OCI-LY3 (cell line): ENCODE data around the gene IL25.
"Not testable (repeated sequence)": the region's sequence is repeated elsewhere in the genome, so short reads cannot be mapped to it uniquely, and the experiment has no call there.

Experiments
- H2AFZ ChIP-seq: fragments of 200-600, 300-600 bp; shearing (Covaris generic); 2 replicates; pipeline ENCODE4 v1.6.0; 2014; ENCODE audit warnings: antibody characterized with exemption, low read depth, low read length
- H3K27ac ChIP-seq: fragments of 200-600, 300-600 bp; sonication (generic); 2 replicates; pipeline ENCODE4 v1.5.1; 2014; ENCODE audit warnings: mild to moderate bottlenecking, low read length, moderate library complexity, mixed read lengths
- H3K27me3 ChIP-seq: fragments of 200-600, 300-600 bp; sonication (generic); 2 replicates; pipeline ENCODE4 v1.6.1; 2014; ENCODE audit warnings: low read depth, low read length, mixed read lengths
- H3K36me3 ChIP-seq: fragments of 200-600, 300-600 bp; sonication (generic); replicated peaks from 2 replicates; pipeline ENCODE3; 2014; ENCODE audit warnings: low read depth, low read length, mixed read lengths
- H3K4me1 ChIP-seq: fragments of 300-600, 200-600 bp; sonication (generic); 2 replicates; pipeline ENCODE4 v1.6.1; 2014; ENCODE audit warnings: low read length, mixed read lengths
- H3K4me2 ChIP-seq: fragments of 200-600, 300-600 bp; sonication (generic); 2 replicates; pipeline ENCODE4 v1.6.1; 2014; ENCODE audit warnings: low read length, mixed read lengths
- H3K4me3 ChIP-seq: fragments of 300-600, 200-600 bp; sonication (generic); 2 replicates; pipeline ENCODE4 v1.5.1; 2014; ENCODE audit warnings: antibody characterized with exemption, mild to moderate bottlenecking, low read length, moderate library complexity
- H3K79me2 ChIP-seq: fragments of 300-600, 200-600 bp; shearing (Covaris generic); 2 replicates; pipeline ENCODE4 v1.6.1; 2014; ENCODE audit warnings: mild to moderate bottlenecking, low read length, mixed read lengths
- H3K9ac ChIP-seq: fragments of 300-600, 200-600 bp; shearing (Covaris generic); 2 replicates; pipeline ENCODE4 v1.6.0; 2014; ENCODE audit warnings: mild to moderate bottlenecking, low read length, moderate library complexity
- H3K9me3 ChIP-seq: fragments of 200-600, 300-600 bp; shearing (Covaris generic); 2 replicates; pipeline ENCODE4 v1.6.1; 2014; ENCODE audit warnings: low read length, mixed read lengths; ENCODE audit not compliant: insufficient read depth
- H4K20me1 ChIP-seq: fragments of 200-600, 300-600 bp; sonication (generic); 2 replicates; pipeline ENCODE4 v1.6.1; 2016; ENCODE audit warnings: low read length, mixed read lengths; ENCODE audit not compliant: insufficient read depth
- EZH2phosphoT487 ChIP-seq: fragments of 200-600 bp; shearing (Covaris generic); IDR thresholded peaks from 2 replicates; pipeline ENCODE4 v1.6.1; 2018; ENCODE audit warnings: antibody characterized with exemption, mixed run types, low read depth
- TF ChIP-seq, protein P1 (sequence below): fragments of 200-600, 300-600 bp; sonication (generic); IDR thresholded peaks from 2 replicates; pipeline ENCODE4 v1.5.1; 2014; ENCODE audit warnings: antibody characterized with exemption, low read length, low read depth

The IL25 gene

DNA sequence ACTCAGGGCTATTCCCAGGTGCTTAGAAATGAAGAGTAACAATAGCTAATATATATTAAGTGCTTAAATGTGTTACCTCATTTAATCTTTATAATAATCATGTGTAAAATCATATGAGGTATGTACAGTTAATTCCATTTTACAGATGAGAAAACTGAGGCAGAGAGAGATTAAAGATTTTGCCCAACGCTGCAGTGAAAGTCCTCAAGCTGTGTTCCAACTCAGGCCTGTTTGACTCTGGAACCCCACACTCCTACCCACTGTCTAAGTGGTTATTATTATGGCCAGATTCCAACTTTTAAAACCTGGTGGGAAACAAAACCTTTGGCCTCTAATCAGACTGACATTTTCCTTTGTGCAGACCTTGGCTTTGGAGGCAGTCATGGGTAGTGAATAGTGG, 14.4 kb downstream of the IL25 start:
- TF ChIP-seq, protein P1, sequence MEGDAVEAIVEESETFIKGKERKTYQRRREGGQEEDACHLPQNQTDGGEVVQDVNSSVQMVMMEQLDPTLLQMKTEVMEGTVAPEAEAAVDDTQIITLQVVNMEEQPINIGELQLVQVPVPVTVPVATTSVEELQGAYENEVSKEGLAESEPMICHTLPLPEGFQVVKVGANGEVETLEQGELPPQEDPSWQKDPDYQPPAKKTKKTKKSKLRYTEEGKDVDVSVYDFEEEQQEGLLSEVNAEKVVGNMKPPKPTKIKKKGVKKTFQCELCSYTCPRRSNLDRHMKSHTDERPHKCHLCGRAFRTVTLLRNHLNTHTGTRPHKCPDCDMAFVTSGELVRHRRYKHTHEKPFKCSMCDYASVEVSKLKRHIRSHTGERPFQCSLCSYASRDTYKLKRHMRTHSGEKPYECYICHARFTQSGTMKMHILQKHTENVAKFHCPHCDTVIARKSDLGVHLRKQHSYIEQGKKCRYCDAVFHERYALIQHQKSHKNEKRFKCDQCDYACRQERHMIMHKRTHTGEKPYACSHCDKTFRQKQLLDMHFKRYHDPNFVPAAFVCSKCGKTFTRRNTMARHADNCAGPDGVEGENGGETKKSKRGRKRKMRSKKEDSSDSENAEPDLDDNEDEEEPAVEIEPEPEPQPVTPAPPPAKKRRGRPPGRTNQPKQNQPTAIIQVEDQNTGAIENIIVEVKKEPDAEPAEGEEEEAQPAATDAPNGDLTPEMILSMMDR, result no peak
- no peak for TF ChIP-seq EZH2phosphoT487
- H3K79me2 ChIP-seq, result no peaks in the 10 kb centered on the region
- no peak overlapping the region for H2AFZ ChIP-seq
- H3K4me1 ChIP-seq, result no peaks in the 10 kb centered on the region
- H3K27ac ChIP-seq, result no peak overlapping the region
- peaks cover 5% of the 10 kb centered on the region for H3K27me3 ChIP-seq
- no peak overlapping the region for H3K4me3 ChIP-seq
- no peaks in the 10 kb centered on the region for H4K20me1 ChIP-seq
- no peak overlapping the region for H3K9ac ChIP-seq
- H3K9me3 ChIP-seq, result no peaks in the 10 kb centered on the region
- no peak overlapping the region for H3K4me2 ChIP-seq
- no peaks in the 10 kb centered on the region for H3K36me3 ChIP-seq

GRCh38 chr14:23387916-23388882, 15.6 kb downstream of the IL25 start:
- Histone ChIP-seq H3K4me3 (no peak overlapping the region), H3K9ac (no peak overlapping the region), H3K4me1 (no peaks in the 10 kb centered on the region), H3K9me3 (no peaks in the 10 kb centered on the region), H3K36me3 (no peaks in the 10 kb centered on the region), H3K4me2 (no peak overlapping the region), H3K79me2 (no peaks in the 10 kb centered on the region), H3K27ac (no peak overlapping the region), H3K27me3 (peaks cover 8% of the 10 kb centered on the region), H2AFZ (no peak overlapping the region), H4K20me1 (no peaks in the 10 kb centered on the region)
- no peak for TF ChIP-seq EZH2phosphoT487
- TF ChIP-seq, protein P1, result no peak

GRCh38 chr14:23388996-23389395, 16.4 kb downstream of the IL25 start:
- Histone ChIP-seq H3K9ac (no peak overlapping the region), H3K4me2 (no peak overlapping the region), H3K4me3 (no peak overlapping the region), H3K36me3 (no peaks in the 10 kb centered on the region), H3K27me3 (peaks cover 11% of the 10 kb centered on the region), H4K20me1 (no peaks in the 10 kb centered on the region), H3K27ac (no peak overlapping the region), H2AFZ (no peak overlapping the region), H3K4me1 (no peaks in the 10 kb centered on the region), H3K79me2 (no peaks in the 10 kb centered on the region), H3K9me3 (no peaks in the 10 kb centered on the region)
- TF ChIP-seq EZH2phosphoT487, result no peak
- TF ChIP-seq, protein P1, result no peak

- Histone ChIP-seq H3K27ac (no peak overlapping the region), H3K4me2 (no peak overlapping the region), H3K4me3 (no peak overlapping the region), H3K9me3 (no peaks in the 10 kb centered on the region), H3K27me3 (peaks cover 11% of the 10 kb centered on the region), H4K20me1 (no peaks in the 10 kb centered on the region), H2AFZ (no peak overlapping the region), H3K36me3 (no peaks in the 10 kb centered on the region), H3K4me1 (no peaks in the 10 kb centered on the region), H3K79me2 (no peaks in the 10 kb centered on the region), H3K9ac (no peak overlapping the region)
- TF ChIP-seq, protein P1, result no peak
- no peak for TF ChIP-seq EZH2phosphoT487
These were observed 16.8 kb downstream of the IL25 start for GRCh38 chr14:23389396-23389795.

- not testable (repeated sequence) for H3K4me2 ChIP-seq, H3K9ac ChIP-seq, H3K9me3 ChIP-seq, H3K27ac ChIP-seq, H2AFZ ChIP-seq, H3K79me2 ChIP-seq, H3K4me3 ChIP-seq, H3K36me3 ChIP-seq, H4K20me1 ChIP-seq, H3K4me1 ChIP-seq
- peaks cover 11% of the 10 kb centered on the region for H3K27me3 ChIP-seq
These were observed 17.3 kb downstream of the IL25 start for GRCh38 chr14:23389871-23390270.
